NCI-H446 (cell line): ENCODE data around the gene RPL10A.

Source experiments
- DNase-seq, 2 experiments: peaks; one replicate each; lab custom pipeline; 2025; lab: John Stamatoyannopoulos, UW

RPL10A gene

GRCh38 chr6:35492258-35492973, 24.2 kb downstream of the RPL10A start:
- no peak for DNase-seq

DNA sequence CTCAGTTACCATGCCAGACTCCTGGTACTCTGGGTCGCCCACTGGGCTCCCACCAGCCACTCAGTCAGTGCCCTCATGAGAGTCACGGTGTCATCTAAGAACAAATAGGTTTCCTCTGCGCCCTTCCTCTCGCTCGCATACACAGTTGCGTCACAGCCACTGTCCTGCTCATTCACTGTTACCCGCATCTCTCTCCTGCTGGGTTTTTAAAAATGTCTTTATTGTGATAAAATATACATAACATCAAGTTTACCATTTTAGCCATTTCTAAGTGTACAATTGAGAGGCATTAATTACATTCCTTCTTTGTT, 24.7 kb downstream of the RPL10A start:
- DNase-seq = no peak

- DNase-seq = no peak
These were observed 25.2 kb downstream of the RPL10A start for GRCh38 chr6:35493307-35493983.

DNA sequence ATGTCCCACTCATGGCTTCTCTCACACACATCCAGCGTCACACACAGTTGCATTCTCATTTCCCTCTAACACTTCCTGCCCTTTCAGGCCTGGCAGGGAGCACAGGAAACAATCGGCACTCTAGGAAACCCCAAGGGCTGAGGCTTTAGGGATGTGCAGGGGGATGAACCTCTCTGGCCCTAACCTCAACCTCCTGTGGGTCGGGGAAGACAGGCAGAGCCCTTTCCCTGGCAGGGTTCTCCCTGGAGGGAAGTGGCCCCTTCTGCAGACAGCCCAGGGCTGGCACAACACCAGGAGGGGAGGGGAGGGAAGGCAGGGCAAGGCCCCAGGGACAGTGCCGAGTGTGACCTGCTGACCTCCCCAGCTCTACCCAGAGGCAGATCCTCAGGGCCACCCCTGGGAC, 26.0 kb downstream of the RPL10A start:
- DNase-seq = no peak

GRCh38 chr6:35495258-35496035, 27.2 kb downstream of the RPL10A start:
- no peak for DNase-seq

DNA sequence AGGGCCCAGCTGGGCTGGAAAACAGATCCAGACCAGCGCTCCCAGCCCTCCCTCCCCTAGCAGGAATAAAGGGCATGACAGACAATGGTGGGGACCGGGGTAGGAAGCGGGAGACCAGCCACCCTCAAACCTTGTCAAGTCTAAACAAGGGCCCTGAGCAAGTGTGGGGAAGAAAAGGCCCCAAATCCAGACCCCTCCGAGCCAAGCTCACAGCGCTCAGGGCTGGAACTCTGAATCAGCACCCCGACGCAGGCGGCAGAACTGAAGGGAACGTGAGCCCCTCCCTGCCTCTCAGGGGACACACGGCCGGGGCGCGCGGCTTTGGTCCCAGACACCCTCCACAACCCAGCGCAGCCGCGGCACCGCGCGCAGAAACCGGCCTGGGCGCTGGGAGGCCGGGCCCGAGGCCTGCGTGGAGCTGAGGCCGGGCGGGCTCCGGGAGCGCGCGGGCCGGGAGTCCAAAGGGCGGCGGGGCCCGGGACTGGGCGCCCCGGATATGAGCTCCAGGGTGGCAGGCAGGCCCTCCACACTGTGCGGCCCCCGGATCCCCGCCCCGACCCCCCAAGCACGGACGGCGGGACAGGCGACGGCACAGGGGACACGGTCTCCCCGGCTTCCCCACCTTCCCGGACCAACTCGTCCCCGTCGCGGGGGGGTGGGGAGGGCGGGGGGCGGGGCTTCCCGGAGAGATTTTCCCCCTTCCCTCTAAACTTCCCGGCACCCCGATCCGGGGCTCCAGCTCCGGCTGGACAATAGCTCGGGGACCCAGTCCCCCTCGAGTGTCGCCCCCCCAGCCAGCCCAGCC, 28.0 kb downstream of the RPL10A start:
- DNase-seq = no peak

- peak in 1 of 2 experiments; percentile 45 for DNase-seq
These were observed 28.8 kb downstream of the RPL10A start, which contains the start of gene TEAD3 for GRCh38 chr6:35496841-35497570. TSS of gene TEAD3 (minus strand) at chr6:35497079.

DNA sequence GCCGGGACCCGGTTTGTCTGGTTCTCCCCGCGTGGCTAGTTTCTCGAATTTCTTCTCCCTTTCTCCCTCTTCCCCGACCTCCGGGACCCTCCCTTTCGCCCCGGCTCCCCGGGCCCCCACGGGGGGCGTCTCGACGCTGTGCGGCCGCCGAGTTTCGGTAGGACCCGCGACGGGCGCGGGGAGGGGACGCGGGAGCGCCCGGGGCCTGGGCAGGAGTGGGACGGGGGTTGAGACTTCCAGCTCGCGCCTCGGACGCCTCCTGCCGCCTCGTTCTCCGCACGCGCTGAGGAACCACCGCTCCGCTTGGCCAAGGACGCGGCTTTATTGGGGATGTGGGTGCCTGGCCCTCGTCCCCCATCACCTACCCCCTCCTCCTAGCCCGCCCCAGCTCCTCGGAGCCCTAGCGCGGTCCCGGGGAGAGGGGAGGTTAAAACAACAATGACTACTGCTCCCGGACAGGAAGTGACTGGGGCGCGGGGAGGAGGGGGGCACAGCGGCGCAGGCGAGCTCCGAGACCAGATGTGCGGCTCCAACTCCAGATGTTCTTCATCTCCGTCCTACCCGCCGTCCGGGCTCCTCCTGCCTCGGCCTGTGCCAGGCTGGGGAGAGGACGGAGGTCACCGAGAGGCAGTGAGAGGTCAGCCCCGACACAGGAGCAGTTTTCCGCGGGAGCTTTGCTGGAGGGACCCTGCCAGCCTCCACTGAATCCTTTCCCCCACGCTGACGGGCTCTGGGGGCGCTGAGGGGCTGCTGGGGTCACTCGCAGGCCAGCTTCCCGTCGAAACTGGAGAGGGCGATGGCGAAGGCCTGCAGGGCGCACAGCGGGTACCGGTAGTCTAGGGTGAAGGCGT, 29.6 kb downstream of the RPL10A start:
- no peak for DNase-seq

DNA sequence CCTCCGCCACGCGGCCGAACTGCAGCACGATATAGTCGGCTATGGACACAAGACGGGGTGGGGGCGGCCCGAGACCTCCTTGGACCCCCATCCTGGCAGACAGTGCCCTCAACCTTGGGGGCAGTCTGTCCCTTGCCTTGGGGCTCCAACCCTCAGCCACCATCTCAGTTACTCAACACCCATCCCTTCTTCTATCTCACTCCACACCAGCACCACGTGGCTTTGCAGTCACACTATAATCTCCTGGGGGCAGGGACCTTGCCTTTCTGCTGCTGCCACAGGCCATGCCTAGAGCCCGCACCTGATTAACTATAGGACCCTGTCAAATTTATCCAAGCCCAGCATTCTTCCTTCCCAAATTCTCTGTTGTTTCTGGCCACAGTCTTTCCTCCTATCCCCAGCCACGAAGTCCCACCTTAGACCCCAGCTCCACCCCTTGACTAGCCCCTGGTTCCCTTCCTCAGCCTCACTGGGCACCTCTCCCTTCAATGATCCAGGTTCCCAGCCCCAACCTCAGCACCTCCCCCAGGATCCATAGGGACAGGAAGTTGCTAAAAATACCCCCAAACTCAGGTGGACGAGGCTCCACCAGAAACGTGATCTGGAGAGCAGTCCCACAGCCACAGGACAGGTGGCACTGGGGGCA, 30.3 kb downstream of the RPL10A start:
- DNase-seq = no peak

GRCh38 chr6:35499372-35499771, 31.2 kb downstream of the RPL10A start:
- DNase-seq = no peak

GRCh38 chr6:35500782-35501181, 32.6 kb downstream of the RPL10A start:
- DNase-seq = no peak

DNA sequence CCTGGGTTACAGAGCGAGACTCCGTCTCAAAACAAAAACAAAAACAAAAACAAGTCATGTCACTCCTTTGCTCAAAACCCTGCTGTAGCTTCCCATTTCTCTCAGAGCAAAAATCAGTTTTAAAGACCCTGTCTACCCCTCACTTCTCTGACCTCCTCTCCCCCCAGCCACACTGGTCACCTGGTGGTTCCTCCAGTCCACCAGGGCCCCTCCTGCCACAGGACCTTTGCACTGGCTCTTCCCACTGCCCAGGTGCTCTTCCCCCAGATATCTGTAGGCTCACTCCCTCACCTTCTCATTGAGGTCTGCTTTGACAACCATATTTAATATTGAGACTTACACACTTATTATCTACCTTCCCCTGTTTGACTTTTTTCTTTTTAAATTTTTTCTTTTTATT, 33.6 kb downstream of the RPL10A start:
- no peak for DNase-seq

DNA sequence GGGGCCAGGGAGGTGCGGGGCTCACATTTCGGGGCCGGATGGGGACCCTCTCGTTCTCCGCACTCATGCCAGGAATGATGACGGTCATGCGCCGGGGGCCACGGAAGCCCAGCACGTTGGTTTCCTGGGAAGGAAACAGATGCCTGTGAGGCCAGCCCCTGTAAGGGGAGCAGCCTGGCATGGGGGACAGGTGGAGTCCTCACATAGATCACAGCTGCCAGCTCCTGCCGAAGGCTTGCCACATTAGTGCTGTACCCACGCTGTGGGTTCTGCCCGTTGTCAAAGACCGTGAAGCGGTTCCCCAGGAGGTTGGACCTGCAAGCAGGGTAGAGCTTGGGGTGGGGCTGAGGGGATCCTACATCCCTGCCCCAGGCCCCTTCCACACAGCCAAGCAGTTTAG, 35.3 kb downstream of the RPL10A start:
- DNase-seq = no peak

DNA sequence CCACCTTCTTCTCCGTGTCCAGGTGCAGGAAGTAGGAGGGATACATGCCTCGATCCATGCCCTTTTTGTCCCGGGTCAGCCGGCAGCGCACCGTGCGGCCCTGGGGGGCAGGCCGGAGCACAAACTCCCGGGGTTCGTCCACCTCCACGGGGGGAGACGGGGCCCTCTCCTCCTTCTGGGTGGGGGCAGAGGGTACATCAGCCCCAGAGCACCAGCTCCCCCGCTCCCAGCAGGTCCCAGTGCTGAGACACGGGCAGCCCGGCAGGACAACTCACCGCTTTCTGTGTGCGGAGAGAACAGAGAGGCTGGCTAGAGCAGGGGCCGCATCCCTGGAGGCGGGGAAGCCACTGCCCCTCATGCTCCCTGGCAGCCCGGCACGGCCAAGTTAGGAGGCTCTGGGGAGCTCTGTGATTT, 37.8 kb downstream of the RPL10A start:
- DNase-seq = no peak

DNA sequence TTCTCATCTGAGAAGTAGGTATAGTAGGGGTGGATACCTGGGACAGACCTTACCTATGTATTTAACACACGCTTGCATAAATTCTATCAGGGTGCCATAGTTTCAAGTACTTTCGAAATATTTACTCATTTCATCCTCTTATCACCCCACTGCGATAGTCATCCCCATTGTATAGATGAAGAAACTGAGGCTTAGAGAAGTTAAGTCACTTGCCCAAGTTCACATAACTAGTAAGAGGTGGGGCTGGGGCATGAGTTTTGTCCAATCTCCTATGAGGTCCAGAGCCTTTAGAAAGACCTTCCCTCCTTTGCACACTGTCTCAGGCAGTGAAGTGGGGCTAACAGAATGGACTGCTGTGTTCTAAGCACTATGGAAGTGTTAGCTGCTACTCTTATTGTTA, 38.3 kb downstream of the RPL10A start:
- no peak for DNase-seq

- DNase-seq = no peak
These were observed 39.0 kb downstream of the RPL10A start for GRCh38 chr6:35507221-35507620.

GRCh38 chr6:35508027-35508426, 39.8 kb downstream of the RPL10A start:
- no peak for DNase-seq

DNA sequence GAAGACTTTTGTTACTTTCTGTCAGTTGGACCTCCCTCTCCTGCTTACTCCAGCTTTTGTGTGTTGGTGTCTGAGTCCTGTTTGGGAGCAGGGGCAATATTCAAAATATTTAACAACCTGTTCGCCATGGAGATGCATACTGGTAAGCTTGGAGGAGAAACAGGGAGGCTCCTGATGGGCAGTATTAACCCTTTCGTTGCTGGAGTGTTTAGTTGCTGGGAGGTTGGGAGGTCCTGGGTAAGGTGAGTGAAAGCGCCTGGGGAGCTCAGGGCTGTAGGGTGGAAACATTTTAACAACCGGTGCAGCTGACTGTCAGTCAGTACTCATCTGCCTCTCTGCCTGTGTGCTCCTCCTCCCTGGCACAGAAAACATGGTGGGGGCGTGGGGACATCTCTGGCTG, 40.3 kb downstream of the RPL10A start:
- no peak for DNase-seq

DNA sequence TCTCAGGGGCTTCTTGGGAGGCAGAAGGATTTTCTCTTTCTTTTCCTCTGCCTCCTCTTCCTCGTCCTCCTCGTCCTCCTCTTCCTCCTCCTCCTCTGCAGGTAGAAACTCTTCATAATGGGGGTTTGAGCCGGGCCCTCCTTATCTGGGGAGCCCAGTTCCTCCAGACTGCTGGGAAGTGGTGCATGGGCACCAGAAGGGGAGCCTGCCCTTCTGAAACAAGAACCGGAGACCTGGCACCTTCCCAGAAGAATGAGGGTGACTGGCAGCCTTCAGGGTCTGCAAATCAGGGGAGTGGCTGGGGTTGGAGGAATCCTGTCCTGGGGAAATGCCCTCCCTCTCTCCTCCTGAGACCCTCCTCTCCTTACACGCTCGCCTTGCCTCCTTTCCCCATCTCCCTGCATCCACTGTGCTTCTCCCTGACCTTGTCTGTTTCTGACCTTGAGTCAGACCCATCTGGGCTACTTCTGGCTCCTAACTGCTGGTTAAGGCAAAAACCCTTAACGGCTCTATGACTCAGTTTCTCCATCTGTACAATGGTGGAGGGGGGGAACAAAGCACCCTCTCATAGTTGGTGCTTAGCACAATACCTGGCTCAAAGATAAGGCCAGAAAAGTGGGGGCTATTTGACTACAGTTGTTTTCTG, 42.8 kb downstream of the RPL10A start:
- no peak for DNase-seq

GRCh38 chr6:35511562-35511941, 43.4 kb downstream of the RPL10A start:
- no peak for DNase-seq
